Endothelial cell (in vitro differentiated cells): ENCODE data around the gene KLF13. TPM values are rescaled to one million over a fixed set of nuclear protein-coding genes. Genes with fewer than 3 reads are reported as not detected.

Experiments used
- DNase-seq: peaks from one replicate; pipeline ENCODE4 v3.0.0; 2021; ENCODE audit warnings: low spot score
- H3K27ac Mint-ChIP-seq: one replicate; pipeline ENCODE4 v1.8.0; 2021; ENCODE audit warnings: mixed read lengths, inconsistent platforms; ENCODE audit not compliant: unreplicated experiment
- H3K27me3 Mint-ChIP-seq: one replicate; pipeline ENCODE4 v1.8.0; 2021; ENCODE audit warnings: mild to moderate bottlenecking, moderate library complexity, mixed read lengths, inconsistent platforms; ENCODE audit not compliant: unreplicated experiment
- H3K36me3 Mint-ChIP-seq: one replicate; pipeline ENCODE4 v1.8.0; 2021; ENCODE audit warnings: mild to moderate bottlenecking, low read depth, mixed read lengths, inconsistent platforms; ENCODE audit not compliant: unreplicated experiment
- H3K4me1 Mint-ChIP-seq: one replicate; pipeline ENCODE4 v1.8.0; 2021; ENCODE audit warnings: mild to moderate bottlenecking, mixed read lengths, inconsistent platforms; ENCODE audit not compliant: unreplicated experiment
- H3K4me3 Mint-ChIP-seq: one replicate; pipeline ENCODE4 v1.8.0; 2021; ENCODE audit warnings: mild to moderate bottlenecking, mixed read lengths, inconsistent platforms; ENCODE audit not compliant: unreplicated experiment
- H3K9me3 Mint-ChIP-seq: one replicate; pipeline ENCODE4 v1.8.0; 2021; ENCODE audit warnings: mixed read lengths, inconsistent platforms; ENCODE audit not compliant: unreplicated experiment
- CTCF ChIP-seq: fragments of 200-600 bp; sonication (generic); IDR thresholded peaks from one replicate; pipeline ENCODE4 v1.5.0; 2021; ENCODE audit warnings: antibody characterized with exemption; ENCODE audit not compliant: unreplicated experiment
- long read RNA-seq: library from polyadenylated mRNA; unstranded; transcript quantifications from one replicate; pipeline ENCODE4 v2.0.0, GENCODE V29; 2020; ENCODE audit not compliant: unreplicated experiment
- total RNA-seq: library from RNA; stranded (reverse); fragmentation: NEBNext Ultra II Directional; extraction: Animal tissue kit (Norgen Biotek cat#: 25700); gene quantifications from one replicate; pipeline ENCODE4 v1.2.1, GENCODE V29; 2021; ENCODE audit not compliant: unreplicated experiment

Gene KLF13
- 45.1 TPM for total RNA-seq
- long read RNA-seq, partial matches to known transcripts, result 0 of 2 reads
- long read RNA-seq, other reads (novel, unspliced or antisense), result 2 of 2 reads

- Mint-ChIP-seq H3K36me3 (no peaks in the 10 kb centered on the region), H3K27ac (no peak within 1 kb of the TSS), H3K4me3 (peak within 1 kb of the TSS; percentile 87), H3K9me3 (no peaks in the 10 kb centered on the region), H3K27me3 (peaks cover 24% of the 10 kb centered on the region), H3K4me1 (peaks cover 17% of the 10 kb centered on the region)
- TF ChIP-seq CTCF, result no peak
- DNase-seq, result peak; percentile 99
Measured at GRCh38 chr15:31326156-31326874, at the start of gene KLF13. TSS of gene KLF13 (plus strand) at chr15:31326835. CDS start at chr15:31327213, 378 bp downstream.

DNA sequence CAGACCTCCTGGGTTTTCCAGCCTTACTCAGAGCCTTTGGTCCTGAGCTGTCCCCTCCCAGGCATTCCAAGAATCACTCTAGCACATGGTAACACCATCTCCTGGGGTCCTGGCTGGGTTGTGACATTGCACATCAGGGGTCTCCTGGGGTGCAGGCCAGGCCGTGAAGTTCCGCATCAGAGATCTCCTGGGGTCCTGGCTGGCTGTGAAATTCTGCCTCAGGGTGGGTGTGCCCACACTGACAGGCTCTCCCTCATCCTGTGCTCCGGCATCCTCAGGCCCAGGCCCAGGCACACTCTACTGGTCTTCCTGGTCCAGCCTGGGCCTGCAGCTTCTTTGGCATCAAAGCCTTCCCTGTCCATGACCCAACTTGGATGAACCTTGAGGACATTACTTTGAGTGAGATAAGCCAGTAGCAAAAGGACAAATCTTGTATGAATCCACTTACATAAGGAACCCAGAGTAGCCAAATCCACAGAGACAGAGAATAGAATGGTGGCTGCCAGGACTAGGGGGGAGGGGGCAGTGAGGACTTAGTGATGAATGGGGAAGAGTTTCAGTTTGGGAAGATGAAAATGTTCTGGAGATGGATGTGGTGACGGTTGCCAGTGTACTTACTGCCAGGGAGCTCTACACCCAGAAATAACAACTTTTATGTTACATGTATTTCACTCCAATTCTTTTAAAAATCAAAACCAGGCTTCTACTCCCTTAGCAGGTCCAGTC lies 49.1 kb upstream of the KLF13 start:
- H3K4me1 Mint-ChIP-seq, result peaks cover 20% of the 10 kb centered on the region
- no peak overlapping the region for H3K4me3 Mint-ChIP-seq
- no peaks in the 10 kb centered on the region for H3K36me3 Mint-ChIP-seq
- H3K9me3 Mint-ChIP-seq, result no peaks in the 10 kb centered on the region
- peaks cover 7% of the 10 kb centered on the region for H3K27me3 Mint-ChIP-seq
- no peak for DNase-seq
- H3K27ac Mint-ChIP-seq, result no peak overlapping the region
- no peak for TF ChIP-seq CTCF

DNA sequence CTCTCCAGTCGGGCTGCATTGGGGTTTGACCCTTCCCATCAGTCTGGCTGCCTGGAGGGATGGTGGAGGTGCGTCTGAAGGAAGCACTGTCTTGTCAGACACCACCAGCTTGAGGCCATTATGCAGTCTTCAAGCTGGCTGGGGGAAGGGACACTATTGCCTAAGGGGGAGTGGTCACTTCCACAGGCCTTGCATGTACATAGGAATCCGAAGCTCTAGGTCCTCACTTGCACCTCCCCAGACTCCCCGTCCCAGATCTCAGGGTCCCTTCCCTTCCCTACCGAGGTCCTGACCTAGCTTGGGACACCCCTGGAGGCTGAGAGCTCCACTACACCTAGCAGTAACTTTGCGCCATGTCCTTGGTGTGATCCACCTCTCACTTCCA lies 48.6 kb upstream of the KLF13 start:
- DNase-seq, result no peak
- no peak for TF ChIP-seq CTCF
- no peaks in the 10 kb centered on the region for H3K9me3 Mint-ChIP-seq
- peaks cover 7% of the 10 kb centered on the region for H3K27me3 Mint-ChIP-seq
- H3K36me3 Mint-ChIP-seq, result no peaks in the 10 kb centered on the region
- H3K27ac Mint-ChIP-seq, result no peak overlapping the region
- peaks cover 18% of the 10 kb centered on the region for H3K4me1 Mint-ChIP-seq
- H3K4me3 Mint-ChIP-seq, result no peak overlapping the region

GRCh38 chr15:31278544-31279220 lies 48.0 kb upstream of the KLF13 start:
- Mint-ChIP-seq H3K4me3 (no peak overlapping the region), H3K27me3 (peaks cover 3% of the 10 kb centered on the region), H3K9me3 (no peaks in the 10 kb centered on the region), H3K36me3 (no peaks in the 10 kb centered on the region), H3K27ac (no peak overlapping the region), H3K4me1 (peaks cover 13% of the 10 kb centered on the region)
- no peak for TF ChIP-seq CTCF
- no peak for DNase-seq
